ENCODE results near the gene ATXN7L3B.

The ATXN7L3B gene

DNA sequence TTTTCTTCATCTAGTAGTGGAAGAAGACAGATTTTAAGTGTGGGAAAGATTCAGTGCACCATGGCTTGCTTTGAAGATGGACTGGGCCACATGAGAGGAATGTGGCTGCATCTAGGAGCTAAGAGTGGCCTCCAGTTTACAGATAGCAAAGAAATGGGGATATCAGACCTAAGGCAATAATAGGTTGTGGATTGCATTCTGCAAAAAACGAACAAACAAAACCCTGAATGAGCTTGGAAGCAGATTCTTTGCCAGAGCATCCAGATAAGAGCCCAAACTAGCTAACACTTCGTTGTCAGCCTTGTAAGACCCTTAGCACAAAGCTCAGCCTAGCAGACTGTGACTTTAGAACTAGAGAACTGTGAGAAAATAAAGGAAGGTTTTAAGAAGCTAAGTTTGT, 9.6 kb downstream of the ATXN7L3B start:
- in situ Hi-C loops (cut with MboI; ENCODE audit: low sequenced_read_pairs): no loop called here

- in situ Hi-C loops (cut with MboI; ENCODE audit: low sequenced_read_pairs): no loop called here
Observed at GRCh38 chr12:74551291-74551690, 13.7 kb downstream of the ATXN7L3B start.

DNA sequence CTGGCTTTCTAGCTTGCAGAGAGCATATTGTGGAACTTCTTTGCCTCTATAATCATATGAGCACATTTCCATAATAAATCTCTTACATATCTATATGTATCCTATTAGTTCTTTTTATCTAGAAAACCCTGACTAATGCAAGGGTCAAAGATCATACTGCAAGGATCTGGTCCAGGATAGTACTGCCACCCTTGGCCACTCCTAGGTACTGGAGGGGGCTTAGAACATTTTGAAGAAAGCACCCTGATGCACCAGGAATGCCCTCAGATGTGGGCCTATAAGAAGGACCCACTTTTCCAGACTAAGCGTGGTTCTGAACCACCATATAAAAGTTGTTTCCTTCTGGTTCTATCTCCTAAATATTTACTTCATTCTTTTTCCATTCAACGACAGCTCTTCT, 14.6 kb downstream of the ATXN7L3B start:
- in situ Hi-C loops (cut with MboI; ENCODE audit: low sequenced_read_pairs): no loop called here

DNA sequence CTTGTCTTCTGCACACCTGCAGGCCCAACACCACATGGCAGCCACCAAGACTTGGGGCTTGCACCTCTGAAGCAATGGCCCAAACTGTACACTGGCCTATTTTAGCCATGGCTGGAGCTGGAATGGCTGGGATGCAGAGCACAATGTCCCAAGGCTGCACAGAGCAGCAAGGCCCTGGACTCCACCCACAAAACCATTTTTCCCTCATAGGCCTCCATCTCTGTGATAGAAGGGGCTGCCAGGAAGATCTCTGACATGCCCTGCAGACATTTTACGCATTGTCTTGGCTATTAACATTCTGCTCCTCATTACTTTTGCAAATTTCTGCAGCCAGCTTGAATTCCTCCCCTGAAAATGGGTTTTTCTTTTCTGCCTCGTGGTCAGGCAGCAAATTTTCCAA, 22.1 kb downstream of the ATXN7L3B start:
- in situ Hi-C loops (cut with MboI; ENCODE audit: low sequenced_read_pairs): no loop called here

- in situ Hi-C loops (cut with MboI; ENCODE audit: low sequenced_read_pairs): no loop called here
Observed at GRCh38 chr12:74563927-74564326, 26.3 kb downstream of the ATXN7L3B start.

DNA sequence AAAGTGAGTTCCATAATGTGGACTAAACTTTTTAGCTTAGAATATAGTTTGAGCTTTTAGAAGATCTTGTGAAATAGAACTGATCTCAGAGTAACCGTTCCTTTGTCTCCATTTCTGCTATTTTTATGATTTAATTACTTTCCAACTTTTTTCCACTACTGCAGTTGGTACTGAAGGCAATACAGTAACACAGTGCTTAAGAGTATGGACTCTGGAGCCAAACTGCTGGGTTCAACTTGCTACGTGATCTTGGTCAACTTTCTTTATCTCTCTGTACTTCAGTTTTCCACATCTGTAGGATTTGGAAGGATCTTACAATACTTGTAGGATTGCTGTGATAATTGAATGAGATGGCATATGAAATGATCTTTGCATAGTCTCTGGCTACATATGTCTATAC, 40.9 kb downstream of the ATXN7L3B start:
- in situ Hi-C loops (cut with MboI; ENCODE audit: low sequenced_read_pairs): no loop called here

DNA sequence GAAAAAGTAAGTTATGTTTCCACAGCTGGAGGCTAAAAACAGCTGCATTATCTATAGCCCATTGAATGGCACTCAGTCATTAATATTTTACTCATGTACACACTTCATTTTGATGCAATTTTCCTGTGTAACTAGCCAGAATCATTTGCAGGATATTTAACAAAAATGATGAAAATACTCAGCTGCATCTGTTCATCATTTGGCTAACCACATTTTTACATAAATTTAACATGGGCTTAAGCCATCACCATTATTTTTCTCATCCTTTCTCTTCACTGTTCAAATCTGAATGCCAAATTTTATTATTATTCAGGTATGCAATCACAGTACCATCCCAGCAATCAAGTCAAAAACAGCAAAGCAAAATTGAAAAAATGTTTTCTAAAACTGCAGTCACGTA, 41.8 kb downstream of the ATXN7L3B start:
- in situ Hi-C loops (cut with MboI; ENCODE audit: low sequenced_read_pairs): no loop called here

GRCh38 chr12:74579981-74580380, 42.3 kb downstream of the ATXN7L3B start:
- in situ Hi-C loops (cut with MboI; ENCODE audit: low sequenced_read_pairs): no loop called here

DNA sequence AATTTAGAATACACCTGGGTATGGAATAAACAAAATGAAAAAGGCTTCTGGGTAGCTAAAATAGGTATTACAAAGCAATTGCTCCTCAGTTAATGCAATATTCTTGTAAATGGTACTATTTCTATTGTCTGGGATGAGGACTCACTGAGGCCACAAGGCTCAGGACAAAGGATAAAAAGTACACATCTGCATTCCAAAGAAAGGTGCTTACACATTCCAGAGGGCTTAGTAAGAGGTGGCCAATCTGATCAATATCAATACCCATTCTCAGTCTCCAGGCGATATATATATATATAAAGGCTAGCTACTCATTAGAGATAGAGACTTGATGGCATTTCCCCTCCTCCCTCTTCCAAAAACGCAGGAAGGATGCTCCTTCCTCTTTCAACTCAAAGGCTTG, 43.8 kb downstream of the ATXN7L3B start:
- in situ Hi-C loops (cut with MboI; ENCODE audit: low sequenced_read_pairs): no loop called here

- in situ Hi-C loops (cut with MboI; ENCODE audit: low sequenced_read_pairs): no loop called here
Observed at GRCh38 chr12:74584483-74585062, 46.9 kb downstream of the ATXN7L3B start.

DNA sequence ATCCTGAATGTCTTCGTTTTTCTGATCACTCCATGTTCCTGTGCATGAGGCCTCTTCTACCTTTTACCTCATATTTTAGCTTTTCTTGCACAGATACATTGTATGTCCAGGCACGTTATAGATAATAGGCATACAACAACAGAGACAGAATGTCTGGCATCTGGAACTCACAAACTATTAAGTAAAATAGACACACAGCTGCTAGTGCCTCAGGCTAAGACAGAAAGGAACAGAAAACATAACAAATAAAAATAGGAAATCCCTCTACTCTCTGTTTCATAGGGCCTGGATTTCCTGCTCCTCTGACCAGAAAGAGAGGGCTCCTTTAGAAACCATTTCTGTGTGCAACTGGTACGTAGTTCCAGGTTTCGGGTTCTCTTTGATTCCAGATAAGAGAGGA, 48.6 kb downstream of the ATXN7L3B start:
- in situ Hi-C loops (cut with MboI; ENCODE audit: low sequenced_read_pairs): no loop called here

Data from HL-60/S4 treated with phorbol 12-myristate 13-acetate at 8.2 ng/mL for 4 days and 3 days (cell line).